ENCODE measurements around the gene APC.

APC gene

DNA sequence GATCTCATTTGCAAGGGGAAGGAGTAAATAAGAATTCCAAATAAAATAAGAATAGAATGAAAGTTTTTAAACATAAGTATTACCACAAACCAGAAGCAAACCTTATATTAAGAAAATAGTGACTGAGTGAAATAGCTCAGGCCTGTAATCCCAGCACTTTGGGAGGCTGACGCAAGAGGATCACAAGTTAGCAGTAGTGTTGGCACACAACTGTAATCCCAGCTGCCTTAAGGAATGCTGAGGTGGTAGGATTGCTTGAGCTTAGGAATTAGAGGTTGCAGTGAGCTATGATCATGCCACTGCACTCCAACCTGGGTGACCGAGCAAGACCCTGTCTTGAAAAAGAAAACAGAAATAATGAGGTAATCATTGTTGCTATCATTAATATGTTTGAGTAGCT lies 47.0 kb downstream of the APC start:
- DNase-seq (ENCODE audit: low spot score) = no peak

DNA sequence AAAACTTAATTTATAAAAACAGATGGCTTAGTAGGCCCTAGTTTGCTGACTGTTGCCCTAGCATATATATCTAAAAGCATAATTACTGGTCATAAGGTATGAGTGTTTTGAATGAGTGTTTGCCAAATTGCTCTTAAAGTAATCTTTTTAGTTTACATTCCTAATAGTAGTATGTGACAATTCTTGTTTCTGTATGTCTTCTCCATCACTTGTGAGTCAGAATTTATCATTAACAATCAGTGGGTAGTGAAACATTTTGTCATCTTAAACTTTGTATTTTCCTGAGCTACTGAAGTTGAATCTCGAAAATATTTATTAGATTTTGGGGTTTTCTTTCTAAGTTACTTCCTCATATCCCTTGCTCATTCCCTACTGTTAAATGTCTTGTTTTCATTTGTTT lies 49.6 kb downstream of the APC start:
- DNase-seq (ENCODE audit: low spot score) = no peak

DNA sequence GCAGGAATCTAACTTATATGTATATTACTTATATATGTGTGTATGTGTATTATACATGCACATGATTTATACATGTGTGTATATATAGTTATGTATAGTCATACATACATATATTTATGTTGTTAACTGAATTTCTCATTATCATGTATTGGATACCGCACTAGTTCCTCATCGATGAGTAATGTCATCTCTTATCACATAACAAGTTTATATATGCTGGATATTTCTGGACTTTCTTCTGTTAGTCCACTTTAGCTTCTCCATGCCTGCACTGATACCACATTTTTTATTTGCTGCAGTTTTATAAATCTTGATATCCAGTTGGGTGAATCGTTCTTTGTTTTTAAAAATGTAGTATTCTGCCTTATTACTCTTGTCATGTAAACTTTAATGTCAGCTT lies 50.2 kb downstream of the APC start:
- no peak for DNase-seq (ENCODE audit: low spot score)

DNA sequence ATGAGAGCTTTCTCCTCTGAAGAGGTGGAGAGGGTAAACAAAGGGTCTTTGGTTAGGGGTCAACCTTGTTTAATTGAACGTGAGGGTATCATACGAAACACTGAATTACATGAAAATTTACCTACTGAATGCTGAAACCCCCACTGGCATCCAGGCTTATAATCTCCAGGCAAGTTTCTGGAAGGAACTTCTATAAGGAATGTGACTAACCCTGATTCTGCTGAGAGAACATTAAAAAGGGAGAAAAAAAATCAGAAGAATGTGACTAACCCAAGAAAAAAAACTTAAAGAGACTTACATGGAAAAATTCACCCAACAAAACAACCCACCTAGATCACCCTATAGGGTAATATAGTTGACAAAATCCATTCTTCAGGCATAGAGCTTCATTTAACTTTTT lies 55.5 kb downstream of the APC start:
- DNase-seq (ENCODE audit: low spot score) = no peak

DNA sequence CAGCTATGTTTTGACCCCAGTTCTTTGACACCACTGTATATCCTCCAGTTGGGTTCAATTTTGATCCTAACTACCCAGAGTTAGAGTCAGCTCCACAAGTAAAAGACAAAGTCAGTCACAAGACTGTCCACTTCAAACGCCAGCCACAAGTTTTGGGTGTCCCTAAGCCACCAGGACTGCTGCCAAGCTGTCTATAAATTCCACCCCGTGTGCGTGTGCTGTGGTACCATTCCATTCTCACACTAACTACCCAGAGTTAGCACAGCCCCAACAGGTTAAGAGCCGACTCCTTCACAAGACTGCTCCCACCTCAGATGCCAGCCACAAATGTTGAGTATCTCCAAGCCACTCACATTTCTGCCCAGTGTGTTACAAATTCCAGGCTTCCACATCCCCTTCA lies 56.7 kb downstream of the APC start:
- DNase-seq (ENCODE audit: low spot score) = no peak

DNA sequence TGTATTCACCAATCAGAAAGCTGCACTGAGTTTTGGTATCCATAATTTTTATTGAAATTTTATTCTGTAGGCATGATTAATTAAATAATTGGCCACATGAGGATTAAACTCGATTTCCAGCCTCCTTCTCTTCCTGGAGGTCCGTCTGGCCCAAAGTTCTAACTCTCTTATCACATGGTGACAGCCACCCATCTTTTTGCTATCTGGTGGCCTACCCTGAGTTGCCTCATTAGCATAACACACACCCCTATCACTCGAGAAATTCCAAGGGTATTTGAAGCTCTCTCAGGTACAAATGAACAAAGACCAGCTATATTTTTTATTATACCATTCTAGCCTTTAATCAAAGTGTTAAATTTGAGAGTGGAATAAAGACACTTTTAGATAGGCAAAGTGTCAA lies 57.7 kb downstream of the APC start:
- no peak for DNase-seq (ENCODE audit: low spot score)

DNA sequence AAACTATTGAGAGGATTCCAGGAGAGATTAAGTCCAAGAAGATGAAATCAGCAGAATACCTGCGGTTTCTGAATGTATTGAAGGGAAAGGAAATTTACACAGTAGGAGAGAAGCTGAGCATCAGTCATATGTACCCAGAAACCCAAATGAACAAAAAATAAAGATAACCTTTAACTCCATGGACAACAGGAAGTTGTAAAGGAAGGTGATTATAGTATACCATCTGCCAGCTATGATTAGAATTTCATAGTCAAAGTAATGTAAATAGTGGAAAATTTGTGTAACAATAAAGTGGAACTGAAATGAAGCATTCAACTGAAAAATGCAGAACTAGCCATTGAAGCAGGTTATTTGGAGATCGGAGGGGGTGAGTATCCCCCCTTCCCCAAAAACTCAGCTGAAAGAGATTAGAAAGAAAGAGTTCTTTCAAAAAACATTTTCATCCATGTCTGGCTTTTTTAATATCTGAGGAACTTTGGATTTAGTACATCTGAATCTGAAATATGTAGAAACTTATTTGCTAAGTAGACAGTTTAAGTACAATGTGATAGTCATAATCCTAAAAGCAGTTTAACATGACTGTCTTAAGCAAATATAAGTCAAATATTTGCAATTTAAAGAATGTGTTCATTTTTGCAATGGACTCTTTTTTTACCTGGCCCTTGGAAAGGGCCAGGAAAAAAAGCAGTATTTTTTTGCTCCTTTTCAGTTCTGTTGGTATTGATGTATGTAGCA lies 58.4 kb downstream of the APC start:
- DNase-seq (ENCODE audit: low spot score) = no peak

DNA sequence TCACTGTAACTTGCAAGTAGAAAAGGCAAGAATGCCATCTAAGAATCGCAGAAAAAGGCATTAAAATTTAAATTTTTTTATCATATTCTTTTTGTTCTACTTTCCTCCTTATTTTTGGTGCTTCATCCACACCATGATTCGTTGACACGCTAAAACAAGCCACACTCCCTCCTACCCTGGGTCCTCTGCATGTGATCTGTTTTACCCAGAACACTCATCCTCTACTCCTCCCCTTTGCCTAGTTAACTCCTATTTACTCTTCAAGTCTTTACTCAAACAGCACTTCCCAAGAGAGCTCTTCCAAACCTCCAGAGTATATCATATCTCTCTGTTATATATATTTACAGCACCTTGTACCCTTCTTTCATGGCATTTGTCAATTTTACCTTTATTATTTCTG lies 62.0 kb downstream of the APC start:
- DNase-seq (ENCODE audit: low spot score) = peak; percentile 15

DNA sequence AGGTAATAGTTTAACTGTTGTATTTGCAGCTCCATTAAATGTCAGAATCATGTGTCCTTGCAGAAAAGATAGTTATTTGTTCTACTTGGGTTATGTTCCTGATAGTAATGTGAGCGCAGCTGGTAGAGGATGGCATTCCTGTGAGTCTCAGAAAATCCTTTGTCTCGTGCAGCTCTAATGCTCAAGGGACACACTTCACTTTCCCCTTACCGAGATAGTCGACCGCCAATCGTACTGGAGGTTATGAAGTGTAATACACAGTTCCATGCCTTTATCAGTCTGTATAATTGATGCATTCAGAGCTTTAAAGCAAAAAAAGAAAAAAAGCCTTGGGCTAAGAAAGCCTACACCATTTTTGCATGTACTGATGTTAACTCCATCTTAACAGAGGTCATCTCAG lies 63.2 kb downstream of the APC start:
- DNase-seq (ENCODE audit: low spot score) = peak; percentile 55

DNA sequence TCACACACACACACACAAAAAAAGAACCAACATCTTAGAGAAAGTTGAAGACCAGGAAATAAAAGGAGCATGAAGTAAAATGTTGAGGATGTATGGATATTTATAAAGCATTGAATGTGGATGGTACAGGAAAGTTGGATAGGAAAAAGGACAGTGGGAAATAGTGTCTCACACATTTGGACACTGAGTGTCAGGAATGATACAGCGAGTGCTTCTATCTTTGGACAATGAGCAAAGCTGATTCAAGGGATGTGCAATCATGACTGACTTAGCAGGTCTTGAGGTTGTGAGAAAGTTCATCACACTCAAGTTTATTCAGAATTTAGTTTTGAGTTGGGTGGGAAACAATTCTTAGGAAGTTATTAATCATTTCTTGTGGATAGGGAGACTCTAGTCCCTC lies 73.3 kb downstream of the APC start:
- no peak for DNase-seq (ENCODE audit: low spot score)

DNA sequence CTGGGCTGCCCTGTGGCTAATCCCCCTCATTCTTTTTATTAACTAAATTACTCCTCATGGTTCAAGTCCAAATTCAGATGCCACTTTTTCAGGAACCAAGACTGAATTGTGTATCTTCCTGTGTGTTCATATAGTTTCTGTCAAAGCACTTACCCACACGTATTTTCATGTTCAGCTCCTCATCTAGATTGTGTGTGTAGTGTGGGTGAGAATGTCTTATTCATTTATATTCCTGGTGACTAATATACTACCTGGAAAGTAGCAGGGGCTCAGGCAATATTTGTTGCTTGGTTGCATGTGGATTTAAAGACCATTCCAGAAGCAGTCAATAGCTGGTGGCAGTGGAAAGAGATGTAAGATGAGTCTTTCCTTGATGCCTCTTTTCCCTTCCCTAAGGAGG lies 74.9 kb downstream of the APC start:
- DNase-seq (ENCODE audit: low spot score) = no peak

DNA sequence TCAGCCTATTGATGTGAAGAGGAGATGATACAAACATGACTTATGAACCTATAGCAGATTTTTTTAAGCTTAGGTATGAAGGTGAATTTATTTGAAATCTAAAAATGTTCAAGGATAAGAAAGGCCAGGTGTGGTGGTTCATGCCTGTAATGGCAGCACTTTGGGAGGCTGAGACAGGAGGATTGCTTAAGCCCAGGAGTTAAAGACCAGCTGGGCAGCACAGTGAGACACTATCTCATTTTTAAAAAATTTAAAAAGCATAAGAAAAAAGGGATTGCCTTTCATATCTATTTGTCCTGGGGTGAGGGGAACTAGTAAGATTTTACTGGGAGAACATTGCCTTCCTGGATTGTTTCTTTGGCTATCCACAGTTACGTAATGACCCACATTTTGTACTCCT lies 82.6 kb downstream of the APC start:
- no peak for DNase-seq (ENCODE audit: low spot score)

DNA sequence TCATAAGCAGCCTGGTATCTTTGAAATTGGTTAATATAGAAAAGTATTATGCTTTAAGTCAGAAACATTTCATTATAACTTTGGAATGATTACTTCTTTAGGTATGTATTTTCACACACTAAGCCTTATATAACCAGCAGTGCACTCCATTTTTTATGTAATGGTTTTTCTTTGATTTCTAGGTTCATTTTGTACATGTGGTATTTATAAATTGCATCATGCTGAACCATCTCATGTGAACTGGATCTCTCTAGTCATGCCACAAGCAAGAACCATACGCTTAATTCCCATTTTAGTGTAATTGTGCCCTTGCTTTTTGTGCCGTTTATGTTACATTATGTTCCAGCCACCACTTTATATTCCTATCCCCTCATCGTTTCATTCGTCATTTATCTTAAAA lies 84.8 kb downstream of the APC start:
- no peak for DNase-seq (ENCODE audit: low spot score)

DNA sequence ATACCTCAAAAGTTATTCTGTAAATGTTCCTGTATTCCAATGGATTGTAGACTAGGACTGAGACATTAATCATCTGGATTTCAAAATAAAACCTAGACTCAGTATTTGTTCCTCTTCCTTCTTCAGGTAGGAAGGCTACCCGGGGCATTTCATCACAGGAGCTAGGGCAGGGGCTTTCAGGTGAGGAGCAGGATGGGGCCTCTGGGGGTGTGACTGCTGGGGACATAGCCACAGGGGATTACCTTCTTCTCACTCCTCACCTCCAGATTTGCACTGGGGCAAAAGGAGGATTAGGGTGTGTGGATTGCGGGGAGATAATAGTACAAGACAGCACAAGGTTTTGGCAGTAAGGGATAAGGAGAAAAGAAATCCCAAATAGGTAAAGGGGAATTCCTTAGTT lies 85.5 kb downstream of the APC start:
- no peak for DNase-seq (ENCODE audit: low spot score)

DNA sequence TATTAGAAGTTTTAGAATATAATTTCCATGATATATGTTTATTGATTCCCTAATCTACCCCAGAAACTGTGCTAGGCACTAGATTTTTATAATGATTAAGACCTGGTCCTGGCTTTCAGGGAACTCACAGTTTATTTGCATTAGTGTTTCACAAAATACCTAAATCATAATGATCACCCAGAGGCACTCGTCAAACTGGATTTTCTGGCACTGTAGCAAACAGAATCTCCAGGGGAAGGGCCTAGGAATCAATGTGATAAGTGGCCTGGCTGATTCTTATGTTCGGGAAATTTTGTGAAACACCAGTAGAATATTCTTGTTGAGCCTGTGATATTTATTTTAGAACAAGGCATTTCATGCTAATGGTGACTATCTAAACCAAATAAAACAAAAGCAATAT lies 86.0 kb downstream of the APC start:
- no peak for DNase-seq (ENCODE audit: low spot score)

DNA sequence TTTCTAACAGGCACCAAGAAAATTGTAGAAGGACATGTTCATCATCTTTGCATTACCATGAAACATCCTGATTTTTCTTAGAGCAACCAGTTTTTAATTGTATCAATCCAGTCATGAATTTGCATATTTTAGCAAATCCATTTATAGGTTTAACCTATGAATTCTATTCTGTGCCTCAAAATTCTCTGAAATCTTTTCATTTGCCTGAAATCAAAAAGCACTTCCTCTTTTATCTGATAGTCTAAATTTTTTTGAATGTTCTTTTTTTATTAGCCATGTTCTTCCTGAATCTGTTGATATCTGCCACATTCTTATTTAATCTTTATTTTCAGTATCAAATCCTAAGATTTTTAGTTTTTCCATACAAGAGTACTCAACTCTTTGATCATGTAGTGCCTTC lies 86.5 kb downstream of the APC start:
- no peak for DNase-seq (ENCODE audit: low spot score)

DNA sequence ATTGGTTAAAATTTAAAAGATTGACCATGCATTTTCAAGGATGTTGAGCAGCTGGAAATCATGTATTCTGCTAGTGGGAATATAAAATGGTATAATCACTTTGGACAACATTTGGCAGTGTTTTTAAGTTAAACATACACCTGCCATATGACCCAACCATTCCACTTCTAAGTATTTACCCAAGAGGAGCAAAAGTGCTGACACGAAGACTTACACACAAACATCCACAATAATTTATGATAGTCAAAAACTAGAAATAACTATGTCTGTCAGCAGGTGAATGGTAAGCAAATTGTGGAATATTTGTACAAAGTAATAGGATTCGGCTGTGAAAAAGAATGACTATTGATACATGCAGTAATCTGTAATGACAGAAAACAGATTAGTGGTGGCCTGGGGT lies 92.7 kb downstream of the APC start:
- no peak for DNase-seq (ENCODE audit: low spot score)

DNA sequence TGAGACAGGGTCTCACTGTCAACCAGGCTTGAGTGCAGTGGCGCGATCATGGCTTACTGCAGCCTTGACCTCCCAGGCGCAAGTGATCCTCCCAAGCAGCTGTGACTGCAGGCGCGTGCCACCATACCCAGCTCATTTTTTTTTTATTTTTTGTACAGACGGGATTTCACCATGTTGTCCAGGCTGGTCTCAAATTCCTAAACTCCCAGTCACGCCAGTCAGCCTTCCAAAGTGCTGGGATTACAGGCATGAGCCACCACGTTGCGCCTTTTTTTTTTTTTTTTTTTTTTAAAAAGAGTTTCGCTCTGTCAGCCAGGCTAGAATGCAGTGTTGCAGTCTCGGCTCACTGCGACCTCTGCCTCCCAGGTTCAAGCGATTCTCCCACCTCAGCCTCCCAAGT lies 96.3 kb downstream of the APC start:
- no peak for DNase-seq (ENCODE audit: low spot score)

DNA sequence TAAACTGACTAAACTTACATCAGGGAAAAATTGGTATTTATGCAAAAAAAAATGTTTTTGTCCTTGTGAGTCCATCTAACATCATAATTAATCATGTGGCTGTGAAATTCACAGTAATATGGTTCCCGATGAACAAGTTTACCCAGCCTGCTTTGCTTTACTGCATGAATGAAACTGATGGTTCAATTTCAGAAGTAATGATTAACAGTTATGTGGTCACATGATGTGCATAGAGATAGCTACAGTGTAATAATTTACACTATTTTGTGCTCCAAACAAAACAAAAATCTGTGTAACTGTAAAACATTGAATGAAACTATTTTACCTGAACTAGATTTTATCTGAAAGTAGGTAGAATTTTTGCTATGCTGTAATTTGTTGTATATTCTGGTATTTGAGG lies 106.8 kb downstream of the APC start:
- no peak for DNase-seq (ENCODE audit: low spot score)

DNA sequence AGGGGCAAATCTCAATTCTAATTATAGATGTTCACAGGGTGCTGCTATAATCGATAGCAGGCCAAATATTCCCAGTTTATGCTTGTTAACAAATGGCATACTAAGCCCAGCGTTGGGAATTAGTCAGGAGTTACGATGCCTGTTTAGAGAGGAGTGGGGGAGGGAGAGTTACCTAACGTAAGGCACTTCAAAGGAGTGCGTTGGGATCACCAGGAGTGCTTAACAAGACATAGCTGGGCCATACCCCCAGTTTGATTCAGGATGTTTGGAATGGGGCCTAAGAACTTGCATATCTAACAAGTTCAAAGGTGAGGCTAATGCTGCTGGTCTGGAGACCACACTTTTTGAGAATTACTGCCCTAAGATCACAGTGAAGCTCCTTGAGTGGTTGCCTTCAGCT lies 108.9 kb downstream of the APC start:
- DNase-seq (ENCODE audit: low spot score) = no peak

DNA sequence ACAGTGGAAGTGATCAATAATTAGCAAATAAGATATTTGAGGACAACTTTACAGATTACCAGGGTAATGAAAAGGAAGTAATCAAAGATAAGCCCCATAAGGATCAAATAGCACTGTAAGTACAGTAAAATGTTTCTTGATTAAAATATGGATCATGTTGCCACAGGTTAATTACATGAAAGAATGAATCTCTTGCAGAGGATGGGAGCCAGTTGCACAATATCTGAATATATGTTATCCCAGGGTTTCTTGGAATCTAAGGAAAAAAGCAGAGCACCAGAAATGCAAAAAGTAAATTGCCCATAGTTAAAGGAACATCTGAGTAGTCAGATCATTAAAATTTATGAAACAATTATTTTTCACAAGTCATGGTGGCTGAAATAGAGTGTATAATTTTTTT lies 109.6 kb downstream of the APC start:
- no peak for DNase-seq (ENCODE audit: low spot score)

DNA sequence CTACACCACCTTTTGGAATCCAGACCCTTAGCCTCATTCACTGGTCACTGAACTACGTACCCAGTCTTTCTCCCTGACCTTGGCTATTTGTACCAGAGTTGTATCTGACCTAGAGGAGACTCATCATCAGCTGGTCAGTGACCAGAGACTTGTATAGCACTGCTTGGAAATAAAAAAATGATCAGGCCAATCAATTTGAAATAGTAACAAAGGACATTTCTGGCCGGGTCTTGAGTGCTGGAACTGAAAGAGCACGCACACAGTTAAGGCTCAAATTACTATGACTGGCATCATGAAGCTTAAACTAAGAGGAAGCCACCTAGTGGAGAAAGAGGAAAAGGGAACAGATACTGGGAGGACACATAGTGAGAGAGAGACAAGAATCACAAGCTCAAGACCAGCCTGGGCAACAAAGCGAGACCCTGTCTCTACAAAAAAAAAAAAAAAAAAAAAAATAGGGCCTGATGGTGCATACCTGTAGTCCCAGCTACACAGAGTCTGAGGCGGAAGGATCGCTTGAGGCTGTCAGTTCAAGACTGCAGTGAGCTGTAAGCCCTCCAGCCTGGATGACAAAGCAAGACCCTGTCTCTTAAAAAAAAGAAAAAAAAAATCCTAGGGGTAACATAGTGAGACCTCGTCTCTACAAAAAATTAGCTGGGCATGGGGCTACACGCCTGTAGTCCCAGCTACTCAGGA lies 110.6 kb downstream of the APC start:
- peak; percentile 74 for DNase-seq (ENCODE audit: low spot score)

DNA sequence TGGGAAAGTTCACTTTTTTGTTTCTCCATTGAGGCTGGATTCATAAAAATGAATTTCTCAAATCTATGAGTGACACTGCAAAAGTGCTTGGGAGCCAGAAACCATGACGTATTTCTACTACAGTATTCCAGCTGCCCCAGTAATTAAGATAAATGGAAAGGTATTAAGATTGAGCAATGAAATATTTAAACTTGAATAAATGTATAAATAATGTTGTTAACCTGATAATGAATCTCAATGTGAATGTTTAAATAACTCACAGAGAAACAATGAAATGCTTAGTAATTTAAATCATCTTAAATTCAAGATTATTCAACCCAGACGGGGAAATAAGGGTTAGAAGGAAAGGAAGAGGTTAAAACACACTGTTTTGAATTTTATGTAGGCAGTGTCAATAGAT lies 112.2 kb downstream of the APC start:
- no peak for DNase-seq (ENCODE audit: low spot score)

DNA sequence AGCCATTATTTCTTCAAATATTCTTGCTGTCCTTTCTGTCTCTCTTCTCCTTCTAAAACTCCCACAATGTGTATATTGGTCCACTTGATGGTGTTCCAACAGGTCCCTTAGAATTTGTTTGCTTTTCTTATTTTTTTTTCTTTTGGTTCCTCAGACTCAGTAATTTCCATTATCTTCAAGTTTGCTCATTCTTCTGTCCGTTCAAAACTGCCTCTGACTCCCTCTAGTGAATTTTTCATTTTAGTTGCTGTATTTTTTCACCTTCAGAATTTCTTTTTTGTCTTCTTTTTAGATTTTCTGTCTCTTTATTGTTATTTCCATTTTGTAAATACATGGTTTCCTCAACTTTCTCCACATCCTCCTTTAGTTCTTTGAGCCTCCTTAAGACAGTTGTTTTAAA lies 117.0 kb downstream of the APC start:
- no peak for DNase-seq (ENCODE audit: low spot score)
